Activated B cell treated with CpG ODN at 0.5 μM for 24 hours (primary cell): Measurements from ENCODE around the gene CYP46A1. TPM values are rescaled to one million over a fixed set of nuclear protein-coding genes. Genes with fewer than 3 reads are reported as not detected.

Experiments
- ATAC-seq: fragments of 200-7000 bp; cut with Tn5 transposase; one replicate; pipeline ENCODE4 v1.10.0; 2021; ENCODE audit warnings: low read depth, mild to moderate bottlenecking, moderate library complexity
- CTCF ChIA-PET: fragments of 350-600 bp; sonication (Branson Sonifier 250); formaldehyde crosslinking; loops from one replicate; lab custom pipeline; 2021; ENCODE audit warnings: antibody characterized with exemption; lab: Charles Lee
- POLR2A ChIA-PET: fragments of 350-600 bp; sonication (Branson Sonifier 250); formaldehyde crosslinking; loops from one replicate; lab custom pipeline; 2021; ENCODE audit warnings: antibody characterized with exemption; lab: Charles Lee
- DNase-seq: peaks from one replicate; pipeline ENCODE4 v3.0.0; 2022
- H3K27ac Mint-ChIP-seq: one replicate; pipeline ENCODE4 v1.8.0; 2020; ENCODE audit warnings: mixed read lengths
- H3K27me3 Mint-ChIP-seq: one replicate; pipeline ENCODE4 v1.8.0; 2021; ENCODE audit warnings: mixed read lengths
- H3K36me3 Mint-ChIP-seq: one replicate; pipeline ENCODE4 v1.8.0; 2021; ENCODE audit warnings: low read depth, mixed read lengths
- H3K4me1 Mint-ChIP-seq: one replicate; pipeline ENCODE4 v1.8.0; 2021; ENCODE audit warnings: mixed read lengths
- H3K4me3 Mint-ChIP-seq: one replicate; pipeline ENCODE4 v1.8.0; 2020; ENCODE audit warnings: mild to moderate bottlenecking, mixed read lengths
- H3K9me3 Mint-ChIP-seq: one replicate; pipeline ENCODE4 v1.8.0; 2020; ENCODE audit warnings: mixed read lengths
- CTCF ChIP-seq: fragments of 200-600 bp; IDR thresholded peaks from one replicate; pipeline ENCODE4 v1.8.0; 2022; ENCODE audit warnings: antibody characterized with exemption, mild to moderate bottlenecking
- intact Hi-C: fragments of 100-400 bp; cut with micrococcal nuclease; formaldehyde crosslinking; loops from one replicate; pipeline ENCODE4 v1.15.1; 2024
- total RNA-seq: library from RNA; stranded (reverse); gene quantifications from 2 replicates; pipeline ENCODE4 v1.2.3, GENCODE V29; 2022

The CYP46A1 gene
- total RNA-seq, 1 donor from 2014 or later = not detected

DNA sequence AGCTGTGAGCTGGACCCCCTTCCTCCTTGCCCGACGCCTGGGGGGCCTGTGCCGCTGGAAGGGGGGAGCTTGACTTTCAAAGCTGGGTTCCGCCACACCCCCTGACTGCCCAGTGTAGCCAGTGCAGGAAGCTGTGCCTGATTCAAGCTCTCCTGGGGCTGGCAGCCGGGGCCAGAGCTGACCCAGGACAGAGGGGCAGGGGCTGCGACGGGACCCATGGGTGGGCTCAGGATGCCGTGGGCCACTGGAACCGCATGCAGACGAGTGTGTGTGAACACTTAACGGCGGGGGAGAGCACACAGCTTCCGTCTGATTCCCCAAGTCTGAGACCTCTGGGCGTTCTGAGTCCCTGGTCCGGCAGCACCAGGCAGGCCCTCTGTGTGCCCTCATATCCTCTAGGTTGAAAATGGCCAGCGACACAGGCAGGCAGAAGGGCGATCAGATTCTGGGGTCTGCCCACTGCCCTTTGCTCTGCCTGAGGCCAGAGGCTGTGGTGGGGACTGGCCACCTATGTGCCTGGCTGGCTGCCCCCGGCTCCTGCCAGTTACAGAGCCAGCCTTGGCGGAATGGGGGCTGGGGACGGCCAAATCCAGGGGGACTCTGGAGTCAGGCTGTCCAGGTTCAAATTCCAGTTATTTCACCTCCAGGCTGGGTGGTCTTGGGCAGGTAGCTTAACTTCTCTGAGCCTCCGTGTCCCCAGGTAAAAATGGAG is 54.0 kb downstream of the CYP46A1 start:
- Mint-ChIP-seq H3K27me3 (peaks cover 46% of the 10 kb centered on the region), H3K27ac (no peak overlapping the region), H3K4me3 (no peak overlapping the region), H3K9me3 (no peaks in the 10 kb centered on the region), H3K36me3 (no peaks in the 10 kb centered on the region), H3K4me1 (no peaks in the 10 kb centered on the region)
- ATAC-seq = no peak
- CTCF ChIA-PET = no interaction called here
- TF ChIP-seq CTCF = no peak
- no peak for DNase-seq
- intact Hi-C loops = no loop called here
- POLR2A ChIA-PET = no interaction called here

DNA sequence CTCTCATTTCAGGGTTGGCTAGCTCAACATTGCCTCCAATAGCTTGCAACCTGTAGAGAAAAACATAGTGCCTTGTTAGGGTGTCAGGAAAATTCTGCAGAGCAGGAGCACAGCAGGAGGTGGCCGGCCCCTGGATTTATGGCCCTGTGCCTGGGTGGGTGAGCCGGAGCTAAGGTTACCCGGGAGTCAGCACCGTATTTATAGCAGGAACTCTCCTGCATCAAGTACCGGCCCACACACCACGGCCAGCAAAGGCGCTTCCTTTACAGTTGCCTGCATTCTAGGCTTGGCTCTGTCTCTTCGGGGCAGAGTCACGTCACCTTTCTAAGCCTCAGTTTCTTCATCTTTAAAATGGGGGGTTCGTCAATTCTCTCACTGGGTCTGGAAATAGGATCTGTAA is 56.3 kb downstream of the CYP46A1 start:
- ChIA-PET POLR2A (no interaction called here), CTCF (interaction anchor here (0.6 kb wide), 1 partner anchor 1400 kb away, joined by 3 read pairs; no protein-coding TSS in a partner anchor)
- ATAC-seq (no peak), DNase-seq (no peak)
- Mint-ChIP-seq H3K36me3 (no peaks in the 10 kb centered on the region), H3K4me3 (no peak overlapping the region), H3K27ac (no peak overlapping the region), H3K27me3 (peaks cover 52% of the 10 kb centered on the region), H3K9me3 (no peaks in the 10 kb centered on the region), H3K4me1 (no peaks in the 10 kb centered on the region)
- intact Hi-C loops = no loop called here
- no peak for TF ChIP-seq CTCF

DNA sequence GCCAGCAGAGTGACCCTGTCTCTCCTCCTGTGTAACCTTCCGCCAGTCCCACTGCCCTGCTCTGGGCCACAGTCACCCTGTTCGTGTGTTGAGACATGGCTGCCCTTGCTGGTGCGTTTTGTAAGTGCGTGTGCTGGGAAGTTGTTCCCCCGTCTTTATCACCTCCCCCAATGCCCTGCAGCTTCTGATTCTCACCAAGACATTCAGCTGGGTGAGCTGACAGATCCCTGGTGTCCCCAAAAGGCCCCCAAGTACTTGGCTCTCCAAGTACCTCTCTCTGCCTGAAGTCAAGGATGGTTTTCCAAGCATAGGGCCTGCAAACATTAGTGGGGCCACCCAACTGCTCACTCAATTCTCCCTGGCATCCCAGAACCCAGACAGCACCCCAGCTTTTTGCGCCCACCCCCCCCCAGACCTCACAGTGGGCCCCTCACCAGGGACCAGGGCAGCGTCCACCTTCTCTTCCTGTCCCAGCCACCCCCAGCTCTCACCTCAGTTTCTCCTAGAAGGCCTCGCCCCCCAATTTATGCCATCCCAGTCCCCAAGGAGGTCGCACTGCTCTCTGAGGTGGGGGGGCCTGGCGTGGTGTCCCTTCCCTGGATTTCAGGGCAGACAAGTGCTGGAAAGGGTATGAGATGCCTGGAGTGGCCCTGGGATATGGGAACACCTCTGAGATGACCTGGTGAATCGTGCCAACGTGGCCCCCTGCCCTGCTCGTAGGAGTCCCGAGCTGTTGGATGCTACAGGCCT is 57.3 kb downstream of the CYP46A1 start:
- ATAC-seq (no peak), DNase-seq (no peak)
- no peak for TF ChIP-seq CTCF
- Mint-ChIP-seq H3K27ac (no peak overlapping the region), H3K4me1 (no peaks in the 10 kb centered on the region), H3K27me3 (peaks cover 52% of the 10 kb centered on the region), H3K9me3 (no peaks in the 10 kb centered on the region), H3K4me3 (no peak overlapping the region), H3K36me3 (no peaks in the 10 kb centered on the region)
- ChIA-PET POLR2A (no interaction called here), CTCF (no interaction called here)
- intact Hi-C loops = no loop called here

- Mint-ChIP-seq H3K4me1 (no peaks in the 10 kb centered on the region), H3K27me3 (peaks cover 49% of the 10 kb centered on the region), H3K4me3 (no peak overlapping the region), H3K27ac (no peak overlapping the region), H3K9me3 (no peaks in the 10 kb centered on the region), H3K36me3 (no peaks in the 10 kb centered on the region)
- ChIA-PET POLR2A (no interaction called here), CTCF (no interaction called here)
- no peak for TF ChIP-seq CTCF
- intact Hi-C loops = no loop called here
- DNase-seq (no peak), ATAC-seq (no peak)
These were observed 58.0 kb downstream of the CYP46A1 start for GRCh38 chr14:99742074-99742473.
